Endothelial cell of umbilical vein (primary cell): Measurements from ENCODE around the gene ADGRG4.

Experiments
- EZH2 ChIP-seq: IDR thresholded peaks from 2 replicates; pipeline ENCODE4 v1.6.1; 2012; ENCODE audit warnings: borderline replicate concordance, low read depth, mild to moderate bottlenecking, moderate library complexity, low read length, inconsistent platforms; ENCODE audit not compliant: severe bottlenecking
- GATA2 ChIP-seq: IDR thresholded peaks from 2 replicates; pipeline ENCODE4 v1.7.0; 2011; ENCODE audit warnings: low read depth, mild to moderate bottlenecking, moderate library complexity, mixed read lengths, low read length; ENCODE audit not compliant: insufficient read length, insufficient read depth
- MYC ChIP-seq: IDR thresholded peaks from one replicate; pipeline ENCODE4 v1.6.1; 2011; ENCODE audit warnings: mild to moderate bottlenecking, low read depth, low read length
- POLR2A ChIP-seq: IDR thresholded peaks from 2 replicates; pipeline ENCODE4 v1.6.1; 2012; ENCODE audit warnings: low read depth, mild to moderate bottlenecking, control low read depth, low read length
- POLR2AphosphoS5 ChIP-seq: IDR thresholded peaks from 2 replicates; pipeline ENCODE4 v1.6.1; 2012; ENCODE audit warnings: low read depth, mild to moderate bottlenecking, control low read depth, low read length, moderate library complexity; ENCODE audit not compliant: insufficient read depth
- TF ChIP-seq, protein P1 (sequence below), 2 donors: IDR thresholded peaks; 1 replicate in 1 of 2; 2 replicates in 1 of 2; pipeline ENCODE4 v1.5.1; 2011; ENCODE audit warnings: low read length in 2 of 2, mild to moderate bottlenecking in 2 of 2, moderate library complexity in 2 of 2, control low read depth in 1 of 2, inconsistent platforms in 1 of 2, low read depth in 1 of 2; ENCODE audit not compliant: insufficient read depth in 1 of 2; ENCODE audit errors: extremely low read depth in 1 of 2
- TF ChIP-seq, protein P2 (sequence below): IDR thresholded peaks from 2 replicates; pipeline ENCODE4 v1.6.1; 2011; ENCODE audit not compliant: insufficient read depth, insufficient read length

GRCh38 chrX:136386173-136386572 is 85.4 kb downstream of the ADGRG4 start:
- TF ChIP-seq, protein P1, sequence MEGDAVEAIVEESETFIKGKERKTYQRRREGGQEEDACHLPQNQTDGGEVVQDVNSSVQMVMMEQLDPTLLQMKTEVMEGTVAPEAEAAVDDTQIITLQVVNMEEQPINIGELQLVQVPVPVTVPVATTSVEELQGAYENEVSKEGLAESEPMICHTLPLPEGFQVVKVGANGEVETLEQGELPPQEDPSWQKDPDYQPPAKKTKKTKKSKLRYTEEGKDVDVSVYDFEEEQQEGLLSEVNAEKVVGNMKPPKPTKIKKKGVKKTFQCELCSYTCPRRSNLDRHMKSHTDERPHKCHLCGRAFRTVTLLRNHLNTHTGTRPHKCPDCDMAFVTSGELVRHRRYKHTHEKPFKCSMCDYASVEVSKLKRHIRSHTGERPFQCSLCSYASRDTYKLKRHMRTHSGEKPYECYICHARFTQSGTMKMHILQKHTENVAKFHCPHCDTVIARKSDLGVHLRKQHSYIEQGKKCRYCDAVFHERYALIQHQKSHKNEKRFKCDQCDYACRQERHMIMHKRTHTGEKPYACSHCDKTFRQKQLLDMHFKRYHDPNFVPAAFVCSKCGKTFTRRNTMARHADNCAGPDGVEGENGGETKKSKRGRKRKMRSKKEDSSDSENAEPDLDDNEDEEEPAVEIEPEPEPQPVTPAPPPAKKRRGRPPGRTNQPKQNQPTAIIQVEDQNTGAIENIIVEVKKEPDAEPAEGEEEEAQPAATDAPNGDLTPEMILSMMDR (IDR thresholded peaks at IDR 0.05; ENCODE audit: extremely low read depth in 1 of 2, insufficient read depth in 1 of 2, low read depth in 1 of 2, low read length in 2 of 2): no peak
- TF ChIP-seq EZH2: no peak
- no peak for TF ChIP-seq POLR2A
- TF ChIP-seq POLR2AphosphoS5: no peak
- TF ChIP-seq, protein P2, sequence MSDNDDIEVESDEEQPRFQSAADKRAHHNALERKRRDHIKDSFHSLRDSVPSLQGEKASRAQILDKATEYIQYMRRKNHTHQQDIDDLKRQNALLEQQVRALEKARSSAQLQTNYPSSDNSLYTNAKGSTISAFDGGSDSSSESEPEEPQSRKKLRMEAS: no peak
- TF ChIP-seq MYC: no peak
- TF ChIP-seq GATA2: no peak
